Mesothelial cell of epicardium (in vitro differentiated cells): ENCODE measurements around the gene HRH2. TPM values are rescaled to one million over a fixed set of nuclear protein-coding genes. Genes with fewer than 3 reads are reported as not detected.
A peak's percentile ranks its signal among the peaks of the same experiment; 100 is the strongest.

Experiments
- DNase-seq, 2 experiments: peaks; one replicate each; pipeline ENCODE4 v3.0.0; 2021; ENCODE audit warnings: low spot score in 2 of 2; ENCODE audit not compliant: unreplicated experiment in 2 of 2
- H3K27ac Mint-ChIP-seq: 2 replicates; pipeline ENCODE4 v1.8.0; 2021; ENCODE audit warnings: mixed read lengths
- H3K27me3 Mint-ChIP-seq: 2 replicates; pipeline ENCODE4 v1.8.0; 2021; ENCODE audit warnings: low read depth, mixed read lengths
- H3K36me3 Mint-ChIP-seq: 2 replicates; pipeline ENCODE4 v1.8.0; 2021; ENCODE audit warnings: mixed read lengths
- H3K4me1 Mint-ChIP-seq: 2 replicates; pipeline ENCODE4 v1.8.0; 2021; ENCODE audit warnings: mixed read lengths
- H3K4me3 Mint-ChIP-seq: 2 replicates; pipeline ENCODE4 v1.8.0; 2021; ENCODE audit warnings: mild to moderate bottlenecking, moderate library complexity, mixed read lengths
- H3K9me3 Mint-ChIP-seq: 2 replicates; pipeline ENCODE4 v1.8.0; 2021; ENCODE audit warnings: mixed read lengths
- CTCF ChIP-seq: fragments of 200-600 bp; sonication (generic); IDR thresholded peaks from one replicate; pipeline ENCODE4 v1.5.0; 2021; ENCODE audit warnings: antibody characterized with exemption; ENCODE audit not compliant: unreplicated experiment
- total RNA-seq: library from RNA; stranded (reverse); gene quantifications from 3 replicates; pipeline ENCODE4 v1.2.1, GENCODE V29; 2021

HRH2 gene
- total RNA-seq, 1 donor from 2014 or later: 2.6 TPM

GRCh38 chr5:175659546-175660253 is 1.8 kb downstream of the HRH2 start:
- no peak overlapping the region for H3K27ac Mint-ChIP-seq
- peak overlapping the region; percentile 75 for H3K4me3 Mint-ChIP-seq
- peaks cover 12% of the 10 kb centered on the region for H3K4me1 Mint-ChIP-seq
- no peaks in the 10 kb centered on the region for H3K36me3 Mint-ChIP-seq
- H3K27me3 Mint-ChIP-seq: peaks cover 79% of the 10 kb centered on the region
- no peak for TF ChIP-seq CTCF
- no peaks in the 10 kb centered on the region for H3K9me3 Mint-ChIP-seq
- no peak for DNase-seq

- no peak overlapping the region for H3K27ac Mint-ChIP-seq
- peaks cover 62% of the 10 kb centered on the region for H3K27me3 Mint-ChIP-seq
- no peak for DNase-seq
- H3K36me3 Mint-ChIP-seq: no peaks in the 10 kb centered on the region
- H3K4me1 Mint-ChIP-seq: peaks cover 3% of the 10 kb centered on the region
- no peak for TF ChIP-seq CTCF
- no peaks in the 10 kb centered on the region for H3K9me3 Mint-ChIP-seq
- H3K4me3 Mint-ChIP-seq: no peak overlapping the region
Observed at GRCh38 chr5:175663186-175664184, 5.6 kb downstream of the HRH2 start.

GRCh38 chr5:175664723-175665122 is 6.9 kb downstream of the HRH2 start:
- H3K27me3 Mint-ChIP-seq: peaks cover 52% of the 10 kb centered on the region
- no peaks in the 10 kb centered on the region for H3K9me3 Mint-ChIP-seq
- H3K4me3 Mint-ChIP-seq: no peak overlapping the region
- peaks cover 1% of the 10 kb centered on the region for H3K4me1 Mint-ChIP-seq
- no peak for DNase-seq
- no peak overlapping the region for H3K27ac Mint-ChIP-seq
- H3K36me3 Mint-ChIP-seq: no peaks in the 10 kb centered on the region
- TF ChIP-seq CTCF: no peak

- Mint-ChIP-seq H3K27ac (no peak overlapping the region), H3K9me3 (no peaks in the 10 kb centered on the region), H3K36me3 (no peaks in the 10 kb centered on the region), H3K4me1 (peaks cover 1% of the 10 kb centered on the region), H3K4me3 (no peak overlapping the region), H3K27me3 (peaks cover 48% of the 10 kb centered on the region)
- no peak for DNase-seq
- no peak for TF ChIP-seq CTCF
Observed at GRCh38 chr5:175666216-175666615, 8.3 kb downstream of the HRH2 start.

GRCh38 chr5:175668006-175668405 is 10.1 kb downstream of the HRH2 start:
- H3K4me3 Mint-ChIP-seq: no peak overlapping the region
- H3K4me1 Mint-ChIP-seq: peaks cover 5% of the 10 kb centered on the region
- peaks cover 36% of the 10 kb centered on the region for H3K27me3 Mint-ChIP-seq
- no peak overlapping the region for H3K27ac Mint-ChIP-seq
- no peaks in the 10 kb centered on the region for H3K9me3 Mint-ChIP-seq
- TF ChIP-seq CTCF: no peak
- no peak for DNase-seq
- H3K36me3 Mint-ChIP-seq: no peaks in the 10 kb centered on the region
